GM18951 (cell line): ENCODE measurements around the gene RETREG3.

ENCODE experiments used
- POLR2A ChIP-seq: IDR thresholded peaks from 4 replicates; pipeline ENCODE4 v1.6.1; 2011; ENCODE audit warnings: mild to moderate bottlenecking; ENCODE audit not compliant: insufficient read length, insufficient read depth; ENCODE audit errors: extremely low read depth
- in situ Hi-C: fragments of 300-500 bp; cut with MboI; formaldehyde crosslinking; loops from one replicate; pipeline ENCODE4 v1.12.0; 2022; ENCODE audit warnings: low sequenced_read_pairs, mixed read lengths, inconsistent platforms; ENCODE audit not compliant: unreplicated experiment

The RETREG3 gene

DNA sequence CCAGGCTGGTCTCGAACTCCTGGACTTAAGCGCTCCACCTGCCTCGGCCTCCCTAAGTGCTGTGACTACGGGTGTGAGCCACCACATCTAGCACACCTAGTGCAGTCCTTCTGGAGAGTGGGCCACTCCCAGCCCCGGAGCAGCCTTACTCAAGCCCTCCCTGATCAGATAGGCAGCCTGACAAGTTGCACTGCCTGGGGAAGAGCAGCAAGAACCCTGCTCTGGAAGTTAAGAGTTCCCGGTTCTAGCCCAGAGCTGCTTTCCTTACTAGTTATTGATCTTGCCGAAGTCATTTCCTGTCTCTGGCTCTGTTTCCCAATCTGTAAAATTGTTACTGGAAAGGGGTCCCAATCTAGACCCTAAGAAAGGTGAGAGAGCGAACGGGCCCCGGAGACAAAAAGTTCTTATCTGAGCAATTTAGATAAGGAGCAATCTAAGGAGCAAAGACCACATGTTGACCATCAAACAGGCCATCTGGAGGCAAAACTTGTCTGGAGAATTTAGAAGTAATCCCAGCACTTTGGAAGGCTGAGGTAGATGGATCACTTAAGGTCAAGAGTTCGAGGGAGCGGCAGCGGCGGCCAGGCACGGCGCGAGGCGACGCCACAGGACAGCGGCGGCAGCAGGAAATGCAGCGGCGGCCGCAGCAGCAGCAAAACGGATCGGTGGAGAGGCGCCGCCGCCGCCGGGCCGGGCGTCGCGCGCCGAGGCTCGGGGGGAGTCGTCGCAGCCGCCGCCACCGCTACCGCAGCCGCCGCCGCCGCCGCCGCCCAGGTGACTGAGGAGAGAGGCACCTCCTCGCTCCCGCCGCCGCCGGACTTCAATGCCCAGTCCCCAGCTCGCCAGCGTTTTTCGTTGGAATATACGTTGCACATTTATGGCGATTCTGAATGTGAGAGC is 77.5 kb downstream of the RETREG3 start:
- in situ Hi-C loops, result no loop called here
- peak; percentile 50 for TF ChIP-seq POLR2A

DNA sequence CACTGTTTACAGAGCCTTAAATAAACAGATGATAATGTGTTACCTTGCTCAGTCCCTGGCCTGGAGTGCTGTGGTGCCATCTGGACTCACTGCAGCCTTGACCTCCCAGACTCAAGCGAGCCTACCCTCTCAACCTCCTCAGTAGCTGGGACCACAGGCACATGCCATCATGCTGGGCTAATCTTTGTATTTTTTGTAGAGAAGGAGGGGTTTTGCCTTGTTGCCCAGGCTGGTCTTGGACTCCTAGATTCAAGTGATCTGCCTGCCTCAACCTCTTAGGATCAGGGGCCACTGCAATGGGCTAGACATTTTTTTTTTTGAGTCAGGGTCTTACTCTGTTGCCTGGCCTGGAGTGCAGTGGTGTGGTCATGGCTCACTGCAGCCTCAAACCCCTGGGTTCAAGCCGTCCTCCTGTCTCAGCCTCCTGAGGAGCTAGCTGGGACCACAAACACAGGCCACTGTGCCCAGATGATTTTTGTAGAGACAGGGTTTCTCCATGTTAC is 78.2 kb downstream of the RETREG3 start:
- in situ Hi-C loops, result no loop called here

More for the DNA sequence above, 78.2 kb downstream of the RETREG3 start:
- no peak for TF ChIP-seq POLR2A
